Measurements from ENCODE around the gene KCNJ10.

The KCNJ10 gene

GRCh38 chr1:159965263-159965662 is 104.7 kb downstream of the KCNJ10 start:
- H3K4me3 ChIP-seq (ENCODE audit: low read depth, low read length): no peak overlapping the region
- in situ Hi-C loops (cut with HindIII; ENCODE audit: low sequenced_read_pairs): no loop called here
- no peak for TF ChIP-seq CTCF (IDR thresholded peaks at IDR 0.05; ENCODE audit: low read depth, low read length)
- no peak for DNase-seq (ENCODE audit: low read depth, low spot score)

DNA sequence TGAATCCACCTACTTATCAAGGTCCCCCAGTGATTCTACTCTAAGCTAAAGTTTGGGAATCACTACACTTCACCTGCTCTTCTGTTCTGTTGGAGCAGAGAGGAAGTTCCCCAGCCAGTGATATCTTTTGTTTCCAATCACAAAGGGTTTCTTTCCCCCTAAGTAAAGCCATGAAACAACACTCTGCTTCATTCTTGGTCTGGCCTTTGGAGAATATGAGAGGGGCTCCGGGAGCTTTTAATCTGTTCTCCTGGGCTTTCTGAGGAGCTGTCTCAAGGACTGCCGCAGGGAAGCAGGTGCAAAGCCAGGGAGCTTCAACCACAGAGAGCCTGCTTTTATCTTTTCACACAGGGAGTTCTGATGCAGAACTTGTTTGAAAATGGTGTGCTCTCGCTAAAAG is 105.8 kb downstream of the KCNJ10 start:
- TF ChIP-seq CTCF (IDR thresholded peaks at IDR 0.05; ENCODE audit: low read depth, low read length): no peak
- H3K4me3 ChIP-seq (ENCODE audit: low read depth, low read length): no peak overlapping the region
- DNase-seq (ENCODE audit: low read depth, low spot score): no peak
- in situ Hi-C loops (cut with HindIII; ENCODE audit: low sequenced_read_pairs): no loop called here

GRCh38 chr1:159962176-159962575 is 107.8 kb downstream of the KCNJ10 start:
- in situ Hi-C loops (cut with HindIII; ENCODE audit: low sequenced_read_pairs): no loop called here
- H3K4me3 ChIP-seq (ENCODE audit: low read depth, low read length): no peak overlapping the region
- TF ChIP-seq CTCF (IDR thresholded peaks at IDR 0.05; ENCODE audit: low read depth, low read length): no peak
- DNase-seq (ENCODE audit: low read depth, low spot score): no peak

- H3K4me3 ChIP-seq (ENCODE audit: low read depth, low read length): no peak overlapping the region
- TF ChIP-seq CTCF (IDR thresholded peaks at IDR 0.05; ENCODE audit: low read depth, low read length): no peak
- in situ Hi-C loops (cut with HindIII; ENCODE audit: low sequenced_read_pairs): no loop called here
- DNase-seq (ENCODE audit: low read depth, low spot score): no peak
These were observed 108.3 kb downstream of the KCNJ10 start for GRCh38 chr1:159961636-159962035.

DNA sequence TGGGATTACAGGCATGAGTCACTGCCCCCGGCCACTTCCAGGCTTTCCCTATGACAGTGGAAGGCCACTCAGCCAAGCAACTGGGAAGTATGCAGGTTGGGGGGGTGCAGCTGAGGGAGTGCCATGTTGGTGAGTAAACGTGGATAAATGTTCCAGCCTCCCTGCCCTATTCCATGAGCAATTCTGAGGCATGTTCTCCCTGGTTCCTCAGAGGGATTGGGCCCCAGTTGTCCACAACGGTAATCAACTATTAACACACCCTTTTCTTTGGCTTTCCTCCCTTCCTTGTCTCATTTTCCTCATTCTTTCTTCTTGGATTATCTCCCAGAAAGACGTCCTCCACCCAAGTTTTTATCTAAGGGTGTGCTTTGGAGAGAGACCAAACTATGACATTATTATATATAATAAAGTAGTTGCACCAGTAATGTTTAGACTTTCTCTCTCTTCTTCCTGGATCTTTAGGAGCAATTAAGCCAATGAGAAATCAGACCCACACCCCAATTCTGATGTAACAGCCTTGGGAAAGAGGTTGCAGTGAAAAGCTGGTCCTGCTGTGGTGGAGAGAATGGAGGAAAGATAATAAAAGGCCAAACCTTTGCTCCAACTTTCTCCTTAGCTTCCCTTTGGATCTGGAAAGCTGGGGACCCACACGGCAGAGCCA is 109.1 kb downstream of the KCNJ10 start:
- no peak for TF ChIP-seq CTCF (IDR thresholded peaks at IDR 0.05; ENCODE audit: low read depth, low read length)
- H3K4me3 ChIP-seq (ENCODE audit: low read depth, low read length): no peak overlapping the region
- peak; percentile 62 for DNase-seq (ENCODE audit: low read depth, low spot score)

GRCh38 chr1:159959451-159959850 is 110.5 kb downstream of the KCNJ10 start:
- in situ Hi-C loops (cut with HindIII; ENCODE audit: low sequenced_read_pairs): no loop called here
- no peak overlapping the region for H3K4me3 ChIP-seq (ENCODE audit: low read depth, low read length)
- no peak for TF ChIP-seq CTCF (IDR thresholded peaks at IDR 0.05; ENCODE audit: low read depth, low read length)
- no peak for DNase-seq (ENCODE audit: low read depth, low spot score)

More for the DNA sequence above, 109.1 kb downstream of the KCNJ10 start:
- in situ Hi-C loops (cut with HindIII; ENCODE audit: low sequenced_read_pairs): no loop called here

Data from astrocyte of the spinal cord (primary cell).